T-cell (primary cell): Measurements from ENCODE around the gene B3GAT1. TPM values are rescaled to one million over a fixed set of nuclear protein-coding genes. Genes with fewer than 3 reads are reported as not detected.

Experiments used
- ATAC-seq, 4 experiments: fragments of 200-7000 bp in 3 of 4; fragments of 150-1000 bp in 1 of 4; cut with Tn5 transposase; replicated peaks in 1 of 4; 1 replicate in 3 of 4; 2 replicates in 1 of 4; pipeline ENCODE4 v1.10.0; 2021; ENCODE audit warnings: moderate library complexity in 3 of 4, mild to moderate bottlenecking in 2 of 4, moderate number of reproducible peaks in 1 of 4
- CTCF ChIA-PET, 2 donors: fragments of 300-600 bp; sonication (Branson Sonifier 250); formaldehyde crosslinking; loops; one replicate each; lab custom pipeline; 2022; ENCODE audit warnings: antibody characterized with exemption in 2 of 2; lab: Charles Lee
- POLR2A ChIA-PET, 2 donors: fragments of 300-600 bp; sonication (Branson Sonifier 250); formaldehyde crosslinking; loops; one replicate each; lab custom pipeline; 2022; ENCODE audit warnings: antibody characterized with exemption in 2 of 2; lab: Charles Lee
- DNase-seq, 35 experiments: peaks; one replicate each; pipeline versions ENCODE4 v3.0.0 to v3.0.0-alpha.2; 2013 to 2023
- H3K27ac ChIP-seq: one replicate; pipeline ENCODE4 v1.5.1; 2013; ENCODE audit warnings: low read length
- H3K27me3 ChIP-seq, 2 experiments: replicated peaks in 1 of 2; 1 replicate in 1 of 2; 2 replicates in 1 of 2; pipeline versions ENCODE4 v1.6.1 to v1.7.0; 2013; ENCODE audit warnings: low read length in 1 of 2, mixed read lengths in 1 of 2; ENCODE audit not compliant: control insufficient read depth in 2 of 2, insufficient read depth in 2 of 2; ENCODE audit errors: extremely low read depth in 1 of 2
- H3K36me3 ChIP-seq, 2 donors: 1 replicate in 1 of 2; 2 replicates in 1 of 2; pipeline versions ENCODE4 v1.6.1 to v1.7.0; 2013; ENCODE audit warnings: low read length in 1 of 2; ENCODE audit not compliant: control insufficient read depth in 2 of 2, insufficient read depth in 1 of 2; ENCODE audit errors: extremely low read depth in 1 of 2
- H3K4me1 ChIP-seq, 2 experiments: 1 replicate in 1 of 2; 2 replicates in 1 of 2; pipeline versions ENCODE4 v1.6.1 to v1.7.0; 2013; ENCODE audit warnings: low read length in 2 of 2, mixed read lengths in 1 of 2; ENCODE audit not compliant: insufficient read depth in 2 of 2, control insufficient read depth in 1 of 2; ENCODE audit errors: extremely low read depth in 1 of 2
- H3K4me3 ChIP-seq, 2 donors: 1 replicate in 1 of 2; 2 replicates in 1 of 2; pipeline versions ENCODE4 v1.5.1 to v1.7.0; 2013; ENCODE audit warnings: mild to moderate bottlenecking in 2 of 2, low read length in 1 of 2, moderate library complexity in 1 of 2; ENCODE audit not compliant: control insufficient read depth in 1 of 2; ENCODE audit errors: extremely low read depth in 1 of 2
- H3K9me3 ChIP-seq: 2 replicates; pipeline ENCODE4 v1.7.0; 2013
- H3K27ac Mint-ChIP-seq, 2 donors: one replicate each; pipeline ENCODE4 v1.8.0; 2020 to 2021; ENCODE audit warnings: mild to moderate bottlenecking in 2 of 2, mixed read lengths in 2 of 2
- H3K27me3 Mint-ChIP-seq, 2 donors: one replicate each; pipeline ENCODE4 v1.8.0; 2021 to 2022; ENCODE audit warnings: mixed read lengths in 2 of 2
- H3K36me3 Mint-ChIP-seq: one replicate; pipeline ENCODE4 v1.8.0; 2021; ENCODE audit warnings: mixed read lengths
- H3K4me1 Mint-ChIP-seq, 3 donors: one replicate each; pipeline ENCODE4 v1.8.0; 2020 to 2022; ENCODE audit warnings: mixed read lengths in 3 of 3, mild to moderate bottlenecking in 1 of 3
- H3K4me3 Mint-ChIP-seq, 3 donors: one replicate each; pipeline ENCODE4 v1.8.0; 2020 to 2022; ENCODE audit warnings: mild to moderate bottlenecking in 3 of 3, mixed read lengths in 3 of 3, moderate library complexity in 3 of 3
- H3K9me3 Mint-ChIP-seq, 3 donors: one replicate each; pipeline ENCODE4 v1.8.0; 2020 to 2022; ENCODE audit warnings: mixed read lengths in 3 of 3
- WGBS: methylation state at CpG from one replicate; pipeline ENCODE4 v1.1.5; 2013; ENCODE audit warnings: missing lambda C conversion rate; ENCODE audit not compliant: insufficient coverage; 5-methylcytosine and 5-hydroxymethylcytosine counted together
- total RNA-seq, 35 experiments: library from RNA in 6 of 35; stranded (reverse) in 6 of 35; fragments of 120-200 nt in 1 of 35; gene quantifications; one replicate each; pipeline versions ENCODE4 v1.2.1 to v1.2.4 and lab custom pipeline; 2013 to 2026

Gene B3GAT1
- total RNA-seq, 5 donors from 2014 or later (not counting 1 experiment from before 2014, with no cell fraction given), result 0.38 to 6.1 (median 1.3) TPM

DNA sequence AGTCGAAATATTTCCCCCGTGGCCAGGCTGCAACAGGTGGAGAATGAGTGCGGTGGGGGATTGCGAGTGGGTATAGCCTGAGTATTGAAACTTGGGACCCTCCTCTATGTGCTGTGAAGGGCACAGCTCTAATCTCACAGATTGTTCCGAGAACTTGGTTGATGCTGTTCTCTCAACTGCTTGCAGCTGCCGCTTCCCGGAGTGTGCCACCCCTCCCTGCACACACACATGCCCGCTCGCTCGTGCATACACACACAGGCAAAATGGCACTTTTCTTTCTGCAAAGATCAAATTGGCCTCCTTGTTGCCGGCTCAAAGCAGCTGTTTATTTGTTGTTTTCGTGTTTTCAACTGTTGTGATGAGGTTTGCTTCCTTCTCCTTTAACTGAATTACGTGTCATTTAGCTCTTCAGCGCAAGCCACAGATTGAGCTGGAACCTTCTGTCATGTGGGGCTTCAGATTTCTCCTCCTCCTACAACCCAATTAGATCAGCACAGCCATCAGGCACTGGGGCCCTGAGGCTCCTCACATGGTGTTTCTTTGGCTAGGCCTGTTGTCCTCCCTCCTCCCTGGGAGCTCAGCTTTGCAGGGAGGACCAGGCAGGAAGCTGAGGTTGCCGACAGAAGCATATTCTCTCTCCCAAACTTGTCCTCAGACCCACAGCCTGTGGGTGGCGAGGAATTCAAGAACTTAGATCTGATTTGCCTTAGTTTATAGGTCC is 13.9 kb upstream of the B3GAT1 start:
- Mint-ChIP-seq H3K36me3 (no peaks in the 10 kb centered on the region), H3K27ac (no peak overlapping the region), H3K9me3 (no peaks in the 10 kb centered on the region), H3K27me3 (peaks cover 13 to 23% of the 10 kb centered on the region in 2 donors), H3K4me1 (no peaks in the 10 kb centered on the region), H3K4me3 (no peak overlapping the region)
- ChIA-PET POLR2A (no interaction called here), CTCF (interaction anchor here in 1 of 2 donors (0.7 kb wide), 1 partner anchor 33 kb away, joined by 3 read pairs; no protein-coding TSS in a partner anchor)
- Histone ChIP-seq H3K9me3 (no peaks in the 10 kb centered on the region), H3K4me3 (no peak overlapping the region), H3K27ac (no peak overlapping the region), H3K27me3 (peaks cover 0 to 24% of the 10 kb centered on the region in 2 experiments), H3K36me3 (no peaks in the 10 kb centered on the region), H3K4me1 (no peaks in the 10 kb centered on the region)
- DNase-seq (no peak), ATAC-seq (no peak)
- 78% methylated on average over 8 of the region's 16 CpGs for WGBS

DNA sequence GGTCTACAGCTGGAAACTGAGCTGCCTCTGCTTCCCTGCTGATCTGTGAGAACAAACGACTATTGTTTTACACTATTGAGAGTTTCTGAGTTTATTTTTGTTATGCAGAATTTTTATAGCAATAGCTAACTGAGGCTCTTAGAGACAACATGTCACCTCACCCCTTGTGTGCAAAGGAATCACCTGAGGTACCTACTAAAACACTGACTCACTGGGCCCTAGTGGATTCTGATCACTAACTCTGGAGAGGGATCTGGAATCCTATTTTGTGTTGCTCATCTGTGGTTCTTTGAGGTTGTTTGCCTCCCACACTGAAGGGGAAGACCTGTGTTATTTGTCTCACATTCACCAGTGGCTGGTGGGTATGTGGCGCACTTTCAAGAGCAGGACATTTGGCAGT is 13.4 kb upstream of the B3GAT1 start:
- H3K27ac Mint-ChIP-seq, result no peak overlapping the region
- no CpG with 5 or more reads among the region's 2 CpGs for WGBS
- H3K9me3 ChIP-seq, result no peaks in the 10 kb centered on the region
- peaks cover 13 to 26% of the 10 kb centered on the region in 2 donors for H3K27me3 Mint-ChIP-seq
- no peaks in the 10 kb centered on the region for H3K4me1 ChIP-seq
- no peaks in the 10 kb centered on the region for H3K4me1 Mint-ChIP-seq
- no peak overlapping the region for H3K4me3 Mint-ChIP-seq
- H3K9me3 Mint-ChIP-seq, result no peaks in the 10 kb centered on the region
- ChIA-PET CTCF (no interaction called here), POLR2A (no interaction called here)
- no peaks in the 10 kb centered on the region for H3K36me3 ChIP-seq
- H3K36me3 Mint-ChIP-seq, result no peaks in the 10 kb centered on the region
- no peak for ATAC-seq
- no peak overlapping the region for H3K27ac ChIP-seq
- DNase-seq, result no peak
- H3K4me3 ChIP-seq, result no peak overlapping the region
- H3K27me3 ChIP-seq, result peaks cover 0 to 24% of the 10 kb centered on the region in 2 experiments

DNA sequence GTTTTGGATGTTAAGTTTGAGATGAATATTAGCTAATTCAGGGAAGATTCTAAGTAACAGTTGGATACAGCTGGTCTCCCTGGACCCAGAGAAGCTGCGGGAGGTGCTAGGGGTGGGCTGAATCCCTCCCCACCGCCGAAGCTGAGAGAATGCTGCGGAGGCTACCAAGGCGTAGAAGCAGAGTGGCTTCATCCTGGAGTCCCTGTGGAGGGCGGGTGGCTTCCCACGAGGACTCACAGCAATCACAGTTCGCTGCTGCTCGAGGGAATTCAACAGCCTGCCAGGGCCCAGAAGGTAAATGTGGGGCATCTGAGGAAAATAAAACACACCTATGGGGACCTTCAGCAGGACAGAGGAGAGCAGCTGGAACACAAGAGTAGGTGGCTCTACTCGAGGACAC is 11.1 kb upstream of the B3GAT1 start:
- DNase-seq (no peak), ATAC-seq (no peak)
- Mint-ChIP-seq H3K27me3 (peaks cover 6 to 15% of the 10 kb centered on the region in 2 donors), H3K4me3 (no peak overlapping the region), H3K36me3 (no peaks in the 10 kb centered on the region), H3K4me1 (no peaks in the 10 kb centered on the region), H3K27ac (no peak overlapping the region), H3K9me3 (no peaks in the 10 kb centered on the region)
- Histone ChIP-seq H3K4me3 (no peak overlapping the region), H3K36me3 (no peaks in the 10 kb centered on the region), H3K27ac (no peak overlapping the region), H3K4me1 (no peaks in the 10 kb centered on the region), H3K27me3 (peaks cover 0 to 15% of the 10 kb centered on the region in 2 experiments), H3K9me3 (no peaks in the 10 kb centered on the region)
- CTCF ChIA-PET, result no interaction called here
- WGBS, result 88% methylated on average over 10 of the region's 10 CpGs
- POLR2A ChIA-PET, result no interaction called here

DNA sequence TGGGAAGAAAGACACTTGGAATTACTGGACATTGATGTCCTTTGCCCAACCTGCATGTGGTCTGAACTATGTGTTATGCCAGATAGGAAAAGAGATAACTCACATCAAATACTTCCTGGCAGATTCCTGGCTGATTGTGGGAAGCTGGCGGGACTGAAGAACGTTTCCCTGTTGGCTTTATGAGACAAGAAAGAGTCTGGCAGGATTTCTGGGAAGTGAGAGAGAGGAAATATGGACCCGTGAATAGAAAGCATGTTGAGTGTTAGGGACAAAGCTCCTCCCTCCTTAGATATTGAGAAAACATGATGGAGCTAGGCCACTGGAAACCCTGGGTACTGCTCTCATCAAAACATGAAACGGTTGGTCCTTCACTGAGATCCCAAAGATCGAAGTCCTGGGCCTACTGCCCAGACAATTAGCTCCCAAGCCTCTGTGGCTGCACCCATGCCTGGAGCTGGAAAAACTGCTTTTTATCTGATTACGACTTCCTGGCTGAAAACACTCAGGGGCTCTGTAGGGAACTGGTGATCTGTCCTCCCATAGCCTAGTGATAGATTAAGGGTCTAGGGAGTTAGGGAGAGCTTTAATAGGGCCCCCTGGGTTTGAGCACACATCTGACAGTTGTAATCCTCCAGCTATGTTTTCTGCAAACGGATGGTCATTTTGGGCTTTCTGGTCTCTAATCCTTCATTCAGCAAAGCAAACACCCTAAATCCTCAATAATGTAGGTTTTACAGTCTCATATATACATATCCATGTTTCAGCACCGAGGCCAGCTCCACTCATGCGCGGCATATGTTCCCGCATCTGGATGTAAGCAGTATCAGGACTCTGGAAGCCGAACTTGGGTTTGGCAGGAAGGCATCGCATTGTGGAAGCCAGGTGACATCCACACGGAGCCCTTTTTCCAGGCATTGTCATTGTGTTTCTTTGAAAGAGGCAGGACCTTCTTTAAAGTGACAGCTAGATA is 6.1 kb upstream of the B3GAT1 start:
- DNase-seq (no peak), ATAC-seq (no peak)
- peaks cover 0 to 7% of the 10 kb centered on the region in 2 experiments for H3K4me1 ChIP-seq
- ChIA-PET CTCF (no interaction called here), POLR2A (no interaction called here)
- 72% methylated on average over 8 of the region's 14 CpGs for WGBS
- H3K36me3 ChIP-seq, result no peaks in the 10 kb centered on the region
- peaks cover 5 to 34% of the 10 kb centered on the region in 2 experiments for H3K27me3 ChIP-seq
- Mint-ChIP-seq H3K9me3 (no peaks in the 10 kb centered on the region), H3K27me3 (peaks cover 37 to 42% of the 10 kb centered on the region in 2 donors), H3K27ac (no peak overlapping the region), H3K4me1 (peaks cover 5 to 8% (median 6%) of the 10 kb centered on the region in 3 donors), H3K36me3 (no peaks in the 10 kb centered on the region), H3K4me3 (no peak overlapping the region)
- H3K9me3 ChIP-seq, result no peaks in the 10 kb centered on the region
- H3K27ac ChIP-seq, result no peak overlapping the region
- no peak overlapping the region for H3K4me3 ChIP-seq

DNA sequence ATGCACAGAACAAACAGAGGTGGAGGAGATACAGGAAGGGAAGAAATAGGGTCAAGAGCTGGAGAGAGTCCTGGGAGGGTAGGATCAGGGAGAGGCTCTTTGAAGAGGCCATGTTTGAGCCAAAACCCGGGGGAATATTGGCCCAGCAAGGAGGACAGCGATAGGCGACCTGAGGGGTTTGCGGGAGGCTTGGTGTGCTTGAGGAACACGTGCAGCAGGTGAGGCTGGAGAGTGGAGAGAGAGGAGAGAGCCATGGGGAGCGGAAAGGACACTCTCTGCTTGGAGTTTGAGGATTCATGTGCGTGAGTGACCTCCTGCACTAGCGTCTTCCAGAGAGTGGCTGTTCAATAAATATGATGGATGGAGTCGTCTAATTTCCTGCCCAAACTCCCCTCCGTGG is 4.7 kb upstream of the B3GAT1 start:
- H3K9me3 Mint-ChIP-seq, result no peaks in the 10 kb centered on the region
- H3K27ac ChIP-seq, result no peak overlapping the region
- POLR2A ChIA-PET, result no interaction called here
- H3K27ac Mint-ChIP-seq, result no peak overlapping the region
- H3K4me1 ChIP-seq, result peaks cover 0 to 16% of the 10 kb centered on the region in 2 experiments
- peaks cover 5 to 42% of the 10 kb centered on the region in 2 experiments for H3K27me3 ChIP-seq
- no peaks in the 10 kb centered on the region for H3K36me3 Mint-ChIP-seq
- peaks cover 8 to 9% (median 9%) of the 10 kb centered on the region in 3 donors for H3K4me1 Mint-ChIP-seq
- DNase-seq, result no peak
- CTCF ChIA-PET, result no interaction called here
- H3K9me3 ChIP-seq, result no peaks in the 10 kb centered on the region
- H3K36me3 ChIP-seq, result no peaks in the 10 kb centered on the region
- WGBS, result 67% methylated on average over 8 of the region's 10 CpGs
- H3K4me3 ChIP-seq, result no peak overlapping the region
- H3K4me3 Mint-ChIP-seq, result no peak overlapping the region
- no peak for ATAC-seq
- H3K27me3 Mint-ChIP-seq, result peaks cover 38 to 42% of the 10 kb centered on the region in 2 donors
